ENCODE data around the gene KRTAP27-1. TPM values are rescaled to one million over a fixed set of nuclear protein-coding genes. Genes with fewer than 3 reads are reported as not detected.

The KRTAP27-1 gene
- total and polyA plus RNA-seq, 2 experiments from 2014 or later: not detected

GRCh38 chr21:30333736-30334135, 3.8 kb downstream of the KRTAP27-1 start:
- Histone ChIP-seq H3F3A (replicated peaks; ENCODE audit: low read depth) (no peaks in the 10 kb centered on the region), H2AFZ (no peak overlapping the region), H3K27me3 (ENCODE audit: insufficient read depth) (no peaks in the 10 kb centered on the region), H3K79me2 (replicated peaks; ENCODE audit: insufficient read depth) (no peaks in the 10 kb centered on the region), H3K36me3 (ENCODE audit: insufficient read depth) (no peaks in the 10 kb centered on the region), H3K4me1 (ENCODE audit: insufficient read depth) (no peaks in the 10 kb centered on the region), H3K9me2 (ENCODE audit: insufficient read depth) (no peaks in the 10 kb centered on the region), H3K4me2 (no peak overlapping the region), H4K20me1 (replicated peaks; ENCODE audit: insufficient read depth) (no peaks in the 10 kb centered on the region), H3K27ac (ENCODE audit: low read depth) (no peak overlapping the region), H3K4me3 (no peak overlapping the region)
- Mint-ChIP-seq H3K36me3 (ENCODE audit: low read depth) (no peaks in the 10 kb centered on the region), H3K4me3 (no peak overlapping the region), H3K27ac (no peak overlapping the region), H3K9me3 (no peaks in the 10 kb centered on the region), H3K27me3 (ENCODE audit: insufficient read depth, low read depth, poor library complexity) (no peaks in the 10 kb centered on the region), H3K4me1 (no peaks in the 10 kb centered on the region)
- ATAC-seq (no peak), DNase-seq (ENCODE audit: low spot score) (no peak)
- TF ChIP-seq NANOG (IDR thresholded peaks at IDR 0.05; ENCODE audit: borderline replicate concordance) (no peak), ZNF114 (CRISPR knock-in tag; IDR thresholded peaks at IDR 0.05) (no peak), CREB1 (CRISPR knock-in tag; IDR thresholded peaks at IDR 0.05; ENCODE audit: low read depth) (no peak), REST (IDR thresholded peaks at IDR 0.05; ENCODE audit: unreplicated experiment) (no peak), POLR2AphosphoS5 (IDR thresholded peaks at IDR 0.05; ENCODE audit: low read depth) (no peak), JUNB (IDR thresholded peaks at IDR 0.05; ENCODE audit: unreplicated experiment) (no peak), STAT1 (IDR thresholded peaks at IDR 0.05; ENCODE audit: unreplicated experiment) (no peak), CTCF (conservative IDR thresholded peaks at IDR 0.05; ENCODE audit: low read depth in 2 of 2) (no peak)
- TF ChIP-seq, protein P1, sequence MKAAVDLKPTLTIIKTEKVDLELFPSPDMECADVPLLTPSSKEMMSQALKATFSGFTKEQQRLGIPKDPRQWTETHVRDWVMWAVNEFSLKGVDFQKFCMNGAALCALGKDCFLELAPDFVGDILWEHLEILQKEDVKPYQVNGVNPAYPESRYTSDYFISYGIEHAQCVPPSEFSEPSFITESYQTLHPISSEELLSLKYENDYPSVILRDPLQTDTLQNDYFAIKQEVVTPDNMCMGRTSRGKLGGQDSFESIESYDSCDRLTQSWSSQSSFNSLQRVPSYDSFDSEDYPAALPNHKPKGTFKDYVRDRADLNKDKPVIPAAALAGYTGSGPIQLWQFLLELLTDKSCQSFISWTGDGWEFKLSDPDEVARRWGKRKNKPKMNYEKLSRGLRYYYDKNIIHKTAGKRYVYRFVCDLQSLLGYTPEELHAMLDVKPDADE (IDR thresholded peaks at IDR 0.05): no peak

DNA sequence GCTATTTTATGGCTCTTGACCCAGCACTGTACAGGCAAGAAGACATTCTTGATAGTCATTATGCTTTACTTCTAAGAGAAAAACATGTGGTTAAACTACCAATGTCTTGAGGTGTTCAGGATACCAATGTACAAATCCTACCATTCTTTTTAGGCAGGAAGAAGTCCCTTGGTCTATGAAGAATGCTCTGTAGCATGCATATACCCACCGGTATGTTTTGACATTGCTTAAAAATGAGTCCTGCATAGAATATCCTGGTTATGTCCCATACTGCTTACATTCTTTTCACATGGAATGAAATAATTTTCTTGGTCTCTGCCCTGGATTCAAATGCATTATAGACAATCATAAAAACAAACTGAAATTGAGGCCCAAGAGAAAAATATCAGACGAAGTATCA, 4.8 kb downstream of the KRTAP27-1 start:
- DNase-seq (ENCODE audit: low spot score) (no peak), ATAC-seq (no peak)
- no peaks in the 10 kb centered on the region for H3F3A ChIP-seq (replicated peaks; ENCODE audit: low read depth)
- H4K20me1 ChIP-seq (replicated peaks; ENCODE audit: insufficient read depth): no peaks in the 10 kb centered on the region
- no peak overlapping the region for H3K27ac ChIP-seq (ENCODE audit: low read depth)
- H2AFZ ChIP-seq: no peak overlapping the region
- H3K4me1 ChIP-seq (ENCODE audit: insufficient read depth): no peaks in the 10 kb centered on the region
- no peaks in the 10 kb centered on the region for H3K79me2 ChIP-seq (replicated peaks; ENCODE audit: insufficient read depth)
- Mint-ChIP-seq H3K9me3 (no peaks in the 10 kb centered on the region), H3K27ac (no peak overlapping the region), H3K4me1 (peaks cover 6% of the 10 kb centered on the region; the same call in 2 of the 3 replicates), H3K27me3 (ENCODE audit: insufficient read depth, low read depth, poor library complexity) (no peaks in the 10 kb centered on the region), H3K36me3 (ENCODE audit: low read depth) (no peaks in the 10 kb centered on the region), H3K4me3 (no peak overlapping the region)
- no peaks in the 10 kb centered on the region for H3K36me3 ChIP-seq (ENCODE audit: insufficient read depth)
- no peak overlapping the region for H3K4me3 ChIP-seq
- no peaks in the 10 kb centered on the region for H3K27me3 ChIP-seq (ENCODE audit: insufficient read depth)
- no peak overlapping the region for H3K4me2 ChIP-seq
- no peaks in the 10 kb centered on the region for H3K9me2 ChIP-seq (ENCODE audit: insufficient read depth)
- TF ChIP-seq EZH2 (IDR thresholded peaks at IDR 0.05; ENCODE audit: low read depth, unreplicated experiment): no peak
- TF ChIP-seq POLR2AphosphoS5 (IDR thresholded peaks at IDR 0.05; ENCODE audit: low read depth): no peak
- TF ChIP-seq NANOG (IDR thresholded peaks at IDR 0.05; ENCODE audit: borderline replicate concordance): no peak
- no peak for TF ChIP-seq ZNF114 (CRISPR knock-in tag; IDR thresholded peaks at IDR 0.05)
- TF ChIP-seq, protein P1 (IDR thresholded peaks at IDR 0.05): no peak
- TF ChIP-seq JUNB (IDR thresholded peaks at IDR 0.05; ENCODE audit: unreplicated experiment): no peak

Data from GM23338 (cell line).